ENCODE measurements around the gene CPA1.

The CPA1 gene

GRCh38 chr7:130430841-130431666 lies 50.8 kb downstream of the CPA1 start:
- no peak for DNase-seq

- DNase-seq, result no peak
These were observed 52.6 kb downstream of the CPA1 start for GRCh38 chr7:130432886-130433285.

- DNase-seq, result no peak
These were observed 53.0 kb downstream of the CPA1 start for GRCh38 chr7:130433301-130433700.

- DNase-seq, result no peak
These were observed 55.1 kb downstream of the CPA1 start for GRCh38 chr7:130435311-130435854.

GRCh38 chr7:130436253-130436652 lies 56.0 kb downstream of the CPA1 start:
- DNase-seq, result no peak
